A549 (cell line): ENCODE measurements around the gene IVD. TPM values are rescaled to one million over a fixed set of nuclear protein-coding genes. Genes with fewer than 3 reads are reported as not detected.

Source experiments
- ATAC-seq, 2 experiments: fragments of 200-7000 bp in 1 of 2; fragments of >200 bp in 1 of 2; cut with Nextera tagmentation in 1 of 2; cut with Tn5 transposase in 1 of 2; 3 replicates each; pipeline versions ENCODE4 v1.8.0 to v1.9.1; 2018 to 2020; ENCODE audit warnings: mild to moderate bottlenecking in 1 of 2, moderate library complexity in 1 of 2
- CTCF ChIA-PET: fragments of 300-600 bp; sonication (Branson Sonifier 250); formaldehyde crosslinking; extraction: SDS; loops from one replicate; lab custom pipeline; 2021; ENCODE audit warnings: antibody characterized with exemption, inconsistent platforms; lab: Yijun Ruan, JAX
- POLR2A ChIA-PET: fragments of 350-600 bp; formaldehyde crosslinking; extraction: SDS; loops from one replicate; lab custom pipeline; 2021; ENCODE audit warnings: antibody characterized with exemption, inconsistent platforms; lab: Yijun Ruan, JAX
- DNase-seq, 2 experiments: peaks; one replicate each; pipeline versions ENCODE4 v3.0.0 to v3.0.0-alpha.2; 2011 to 2016; ENCODE audit warnings: low read depth in 1 of 2, low spot score in 1 of 2
- FAIRE-seq: peaks from 2 replicates; lab custom pipeline; 2011; peaks lifted over from hg19 to GRCh38; lab: Jason Lieb, UNC
- H3K27ac ChIP-seq, 2 experiments: fragments of >200 bp; sonication (Bioruptor Twin); formaldehyde crosslinking; 3 replicates each; pipeline ENCODE4 v1.5.1; 2016 to 2017
- H3K4me1 ChIP-seq: fragments of >200 bp; sonication (Bioruptor Twin); formaldehyde crosslinking; 3 replicates; pipeline ENCODE4 v1.6.1; 2016
- H3K4me2 ChIP-seq: fragments of >200 bp; sonication (Bioruptor Twin); formaldehyde crosslinking; 3 replicates; pipeline ENCODE4 v1.6.1; 2016
- H3K4me3 ChIP-seq: fragments of >200 bp; sonication (Bioruptor Twin); formaldehyde crosslinking; 3 replicates; pipeline ENCODE4 v1.5.1; 2016
- H3K9me3 ChIP-seq: fragments of >200 bp; sonication (Bioruptor Twin); formaldehyde crosslinking; 3 replicates; pipeline ENCODE4 v1.6.1; 2016
- BHLHE40 ChIP-seq: IDR thresholded peaks from 2 replicates; pipeline ENCODE4 v1.6.1; 2012; ENCODE audit warnings: low read depth, low read length, inconsistent platforms
- CEBPB ChIP-seq, 2 experiments: fragments of >200 bp in 1 of 2; sonication (Bioruptor Twin) in 1 of 2; formaldehyde crosslinking in 1 of 2; IDR thresholded peaks; 2 replicates each; pipeline ENCODE4 v1.6.1; 2012 to 2016
- EHF ChIP-seq: fragments of 250-450 bp; sonication (Bioruptor Pico); IDR thresholded peaks from 2 replicates; pipeline ENCODE4 v1.5.0; 2020; ENCODE audit warnings: mild to moderate bottlenecking
- EHMT2 ChIP-seq: fragments of 200-600 bp; sonication (generic); IDR thresholded peaks from 2 replicates; pipeline ENCODE4 v1.6.1; 2016; ENCODE audit warnings: antibody characterized with exemption, low read depth, mild to moderate bottlenecking, moderate library complexity
- EP300 ChIP-seq, 2 experiments: fragments of >200 bp; sonication (Bioruptor Twin); formaldehyde crosslinking; IDR thresholded peaks; 2 replicates in 1 of 2; 3 replicates in 1 of 2; pipeline ENCODE4 v1.6.1; 2016 to 2017
- ESRRA ChIP-seq: fragments of 150-350 bp; IDR thresholded peaks from 2 replicates; pipeline ENCODE4 v1.6.1; 2014; ENCODE audit warnings: mild to moderate bottlenecking, low read length, borderline replicate concordance
- FOSB ChIP-seq: fragments of 250-450 bp; sonication (Bioruptor Pico); IDR thresholded peaks from 2 replicates; pipeline ENCODE4 v1.5.0; 2020; ENCODE audit warnings: mild to moderate bottlenecking, moderate library complexity
- FOXS1 ChIP-seq: fragments of 250-450 bp; sonication (Bioruptor Pico); IDR thresholded peaks from 2 replicates; pipeline ENCODE4 v1.5.0; 2020; ENCODE audit warnings: mild to moderate bottlenecking, moderate library complexity
- HDAC2 ChIP-seq: fragments of 200-600 bp; sonication (generic); IDR thresholded peaks from 2 replicates; pipeline ENCODE4 v1.6.1; 2016
- HEYL ChIP-seq: fragments of 250-450 bp; sonication (Bioruptor Pico); IDR thresholded peaks from 2 replicates; pipeline ENCODE4 v1.8.0; 2021; ENCODE audit warnings: mild to moderate bottlenecking, moderate library complexity
- HOXA7 ChIP-seq: fragments of 250-450 bp; sonication (Bioruptor Pico); IDR thresholded peaks from 2 replicates; pipeline ENCODE4 v1.5.0; 2020; ENCODE audit warnings: mild to moderate bottlenecking, moderate library complexity
- JUN ChIP-seq, 2 experiments: fragments of >200 bp; sonication (Bioruptor Twin); formaldehyde crosslinking; IDR thresholded peaks; 2 replicates in 1 of 2; 3 replicates in 1 of 2; pipeline ENCODE4 v1.6.1; 2016 to 2017
- KDM1A ChIP-seq: fragments of 200-600 bp; sonication (generic); IDR thresholded peaks from 2 replicates; pipeline ENCODE4 v1.6.1; 2016; ENCODE audit warnings: low read depth, mild to moderate bottlenecking
- KDM5A ChIP-seq: fragments of 200-600 bp; sonication (generic); IDR thresholded peaks from 2 replicates; pipeline ENCODE4 v1.6.1; 2016; ENCODE audit warnings: antibody characterized with exemption, mild to moderate bottlenecking
- MAFK ChIP-seq: fragments of 450-650 bp; IDR thresholded peaks from 2 replicates; pipeline ENCODE4 v1.6.1; 2014; ENCODE audit not compliant: partially characterized antibody
- MAZ ChIP-seq: fragments of 150-350 bp; IDR thresholded peaks from 2 replicates; pipeline ENCODE4 v1.6.1; 2014; ENCODE audit warnings: antibody characterized with exemption, low read depth, low read length, borderline replicate concordance
- NFE2L2 ChIP-seq: fragments of 150-350 bp; conservative IDR thresholded peaks from 2 replicates; pipeline ENCODE4 v1.6.1; 2014; ENCODE audit warnings: low read length
- NPAS2 ChIP-seq: fragments of 250-450 bp; sonication (Bioruptor Pico); IDR thresholded peaks from 2 replicates; pipeline ENCODE4 v1.8.0; 2022; ENCODE audit warnings: mild to moderate bottlenecking, moderate library complexity, borderline replicate concordance
- POLR2A ChIP-seq: IDR thresholded peaks from 2 replicates; pipeline ENCODE4 v1.6.1; 2012; ENCODE audit warnings: mild to moderate bottlenecking, low read length
- POLR2AphosphoS2 ChIP-seq: conservative IDR thresholded peaks from 2 replicates; pipeline ENCODE4 v1.6.1; 2012; ENCODE audit warnings: low read length, improper control_type of control experiment, inconsistent platforms
- RFX5 ChIP-seq: fragments of 450-650 bp; IDR thresholded peaks from 2 replicates; pipeline ENCODE4 v1.7.1; 2014; ENCODE audit warnings: antibody characterized with exemption, mild to moderate bottlenecking, moderate library complexity
- SMC3 ChIP-seq: fragments of >200 bp; sonication (Bioruptor Twin); formaldehyde crosslinking; IDR thresholded peaks from 3 replicates; pipeline ENCODE4 v1.6.1; 2018; ENCODE audit warnings: inconsistent platforms
- SREBF2 ChIP-seq: fragments of 450-650 bp; IDR thresholded peaks from 2 replicates; pipeline ENCODE4 v1.6.1; 2014; ENCODE audit warnings: mild to moderate bottlenecking, moderate library complexity
- ZC3H11A ChIP-seq: fragments of 450-650 bp; IDR thresholded peaks from 2 replicates; pipeline ENCODE4 v1.6.1; 2014; ENCODE audit warnings: antibody characterized with exemption, mild to moderate bottlenecking
- ZNF302 ChIP-seq: fragments of 250-450 bp; sonication (Bioruptor Pico); IDR thresholded peaks from 2 replicates; pipeline ENCODE4 v1.9.0; 2021; ENCODE audit warnings: inconsistent platforms, mild to moderate bottlenecking, moderate library complexity
- ZSCAN20 ChIP-seq: fragments of 250-450 bp; sonication (Bioruptor Pico); IDR thresholded peaks from 2 replicates; pipeline ENCODE4 v1.8.0; 2022; ENCODE audit warnings: mild to moderate bottlenecking, moderate library complexity
- WGBS: methylation state at CpG from one replicate; pipeline ENCODE4 v1.1.6; 2017; ENCODE audit errors: missing lambda C conversion rate; 5-methylcytosine and 5-hydroxymethylcytosine counted together
- polyA plus RNA-seq, 4 experiments: library from polyadenylated mRNA; depleted of rRNA in 3 of 4; stranded (reverse); fragments of >200 nt; fragmentation: RNase III in 1 of 4; extraction: RNeasy Plus Mini Kit Qiagen cat#74134 plus additional on column Dnase treatment in 1 of 4; gene quantifications; 2 replicates in 3 of 4; 3 replicates in 1 of 4; pipeline ENCODE4 v1.2.3, GENCODE V29; 2011 to 2017
- TF ChIP-seq, protein P1 (sequence below): IDR thresholded peaks from 2 replicates; pipeline ENCODE4 v1.6.1; 2012
- TF ChIP-seq, protein P2 (sequence below): fragments of 250-450 bp; sonication (Bioruptor Pico); IDR thresholded peaks from 2 replicates; pipeline ENCODE4 v1.5.0; 2020; ENCODE audit warnings: low read depth, mild to moderate bottlenecking, moderate library complexity
- TF ChIP-seq, protein P3 (sequence below): fragments of >200 bp; sonication (Bioruptor Twin); formaldehyde crosslinking; IDR thresholded peaks from 2 replicates; pipeline ENCODE4 v1.6.1; 2016

The IVD gene
- polyA plus RNA-seq, 2 of the 4 experiments (the other 2 are of a cell fraction), result 10.2 to 12.4 TPM

DNA sequence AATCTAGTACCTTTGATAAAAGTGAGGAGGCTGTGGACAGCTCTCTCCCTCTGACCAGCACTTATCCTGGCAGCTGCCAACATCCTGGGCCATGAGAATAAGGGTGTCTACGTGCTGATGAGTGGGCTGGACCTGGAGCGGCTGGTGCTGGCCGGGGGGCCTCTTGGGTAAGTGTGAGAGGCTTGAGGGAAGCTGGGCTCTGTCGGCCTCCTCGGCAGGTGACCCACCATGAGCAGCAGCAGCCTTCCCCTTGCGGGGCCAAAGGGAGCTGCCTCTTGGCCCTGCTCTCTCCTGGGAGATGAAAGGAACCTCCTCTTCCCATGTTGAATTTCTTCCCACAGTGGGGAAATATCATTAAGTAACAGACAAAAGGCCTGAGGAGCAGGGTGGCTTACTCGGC, 9.2 kb downstream of the IVD start:
- ChIA-PET POLR2A (no interaction called here), CTCF (interaction anchor here (1.2 to 5.2 kb wide), 3 partner anchors 26 to 71 kb away, joined by 3 to 27 read pairs (median 4); partner anchors contain the start of gene BAHD1)
- TF ChIP-seq JUN (IDR thresholded peaks at IDR 0.05) (no peak), MAZ (no peak), HOXA7 (CRISPR knock-in tag) (no peak), ESRRA (no peak), KDM1A (no peak), SMC3 (no peak), ZNF302 (CRISPR knock-in tag) (no peak), RFX5 (no peak), EHMT2 (no peak), NPAS2 (CRISPR knock-in tag) (no peak), FOSB (no peak)
- TF ChIP-seq, protein P1, sequence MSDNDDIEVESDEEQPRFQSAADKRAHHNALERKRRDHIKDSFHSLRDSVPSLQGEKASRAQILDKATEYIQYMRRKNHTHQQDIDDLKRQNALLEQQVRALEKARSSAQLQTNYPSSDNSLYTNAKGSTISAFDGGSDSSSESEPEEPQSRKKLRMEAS, result no peak
- no peak for DNase-seq
- FAIRE-seq, result no peak
- H3K4me2 ChIP-seq, result no peak overlapping the region
- no peak for ATAC-seq
- H3K4me1 ChIP-seq, result no peaks in the 10 kb centered on the region
- no peak overlapping the region for H3K27ac ChIP-seq
- no peak overlapping the region for H3K4me3 ChIP-seq
- H3K9me3 ChIP-seq, result no peaks in the 10 kb centered on the region
- WGBS, result 81% methylated on average over 4 of the region's 7 CpGs

DNA sequence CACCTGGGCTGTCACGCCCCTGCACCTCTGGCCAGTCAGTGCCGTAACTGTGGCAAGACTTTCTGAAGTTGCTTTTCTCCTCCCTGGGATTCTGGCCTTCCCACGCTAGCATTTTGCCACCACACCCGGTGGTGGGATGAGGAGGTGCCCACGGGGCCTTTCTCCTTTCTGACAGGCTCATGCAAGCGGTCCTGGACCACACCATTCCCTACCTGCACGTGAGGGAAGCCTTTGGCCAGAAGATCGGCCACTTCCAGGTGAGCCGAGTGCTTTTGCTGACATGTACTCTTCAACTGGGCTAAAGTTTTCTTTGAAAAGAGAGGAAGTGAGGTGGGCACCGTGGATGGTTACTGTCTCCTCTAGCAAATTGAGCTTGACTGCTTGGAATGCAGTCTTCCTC, 9.6 kb downstream of the IVD start:
- TF ChIP-seq NFE2L2 (no peak), POLR2AphosphoS2 (no peak), ESRRA (no peak), JUN (IDR thresholded peaks at IDR 0.05) (no peak), CEBPB (IDR thresholded peaks at IDR 0.05) (no peak), KDM5A (no peak), MAFK (no peak), HDAC2 (no peak), SREBF2 (no peak), HEYL (CRISPR knock-in tag) (no peak), FOXS1 (CRISPR knock-in tag) (no peak), EP300 (IDR thresholded peaks at IDR 0.05) (no peak)
- TF ChIP-seq, protein P2, sequence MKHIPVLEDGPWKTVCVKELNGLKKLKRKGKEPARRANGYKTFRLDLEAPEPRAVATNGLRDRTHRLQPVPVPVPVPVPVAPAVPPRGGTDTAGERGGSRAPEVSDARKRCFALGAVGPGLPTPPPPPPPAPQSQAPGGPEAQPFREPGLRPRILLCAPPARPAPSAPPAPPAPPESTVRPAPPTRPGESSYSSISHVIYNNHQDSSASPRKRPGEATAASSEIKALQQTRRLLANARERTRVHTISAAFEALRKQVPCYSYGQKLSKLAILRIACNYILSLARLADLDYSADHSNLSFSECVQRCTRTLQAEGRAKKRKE (CRISPR knock-in tag), result no peak
- no peaks in the 10 kb centered on the region for H3K9me3 ChIP-seq
- H3K27ac ChIP-seq, result no peak overlapping the region
- no peak for DNase-seq
- ChIA-PET POLR2A (no interaction called here), CTCF (interaction anchor here (1.2 to 1.7 kb wide), 2 partner anchors 25 to 42 kb away, joined by 3 to 4 read pairs; partner anchors contain the start of gene BAHD1)
- H3K4me1 ChIP-seq, result no peaks in the 10 kb centered on the region
- no peak overlapping the region for H3K4me3 ChIP-seq
- FAIRE-seq, result no peak
- WGBS, result 87% methylated on average over 8 of the region's 10 CpGs
- H3K4me2 ChIP-seq, result no peak overlapping the region
- ATAC-seq, result no peak

DNA sequence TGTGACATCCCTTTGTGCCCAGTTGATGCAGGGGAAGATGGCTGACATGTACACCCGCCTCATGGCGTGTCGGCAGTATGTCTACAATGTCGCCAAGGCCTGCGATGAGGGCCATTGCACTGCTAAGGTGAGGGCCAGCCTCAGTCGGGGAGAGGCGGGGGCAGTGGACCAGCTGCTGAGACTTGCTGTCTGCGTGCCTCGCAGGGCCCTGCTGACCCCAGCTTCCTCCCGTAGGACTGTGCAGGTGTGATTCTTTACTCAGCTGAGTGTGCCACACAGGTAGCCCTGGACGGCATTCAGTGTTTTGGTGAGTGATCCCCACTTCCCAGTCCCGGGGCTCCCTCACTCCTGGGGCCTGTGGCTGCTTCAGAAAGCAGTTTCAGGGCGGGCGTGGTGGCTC, 10.5 kb downstream of the IVD start:
- ChIA-PET POLR2A (no interaction called here), CTCF (interaction anchor here (1.7 to 2.4 kb wide), 2 partner anchors 24 to 48 kb away, joined by 4 to 11 read pairs; partner anchors contain the start of gene BAHD1)
- H3K27ac ChIP-seq, result no peak overlapping the region
- H3K4me1 ChIP-seq, result no peaks in the 10 kb centered on the region; the same call in 2 of the 3 replicates
- TF ChIP-seq ZC3H11A (no peak), ZNF302 (CRISPR knock-in tag) (no peak), HEYL (CRISPR knock-in tag) (no peak), BHLHE40 (no peak), POLR2A (no peak), MAZ (no peak), ZSCAN20 (CRISPR knock-in tag) (no peak), JUN (IDR thresholded peaks at IDR 0.05) (no peak), EHF (CRISPR knock-in tag) (no peak), NFE2L2 (no peak)
- TF ChIP-seq, protein P3, sequence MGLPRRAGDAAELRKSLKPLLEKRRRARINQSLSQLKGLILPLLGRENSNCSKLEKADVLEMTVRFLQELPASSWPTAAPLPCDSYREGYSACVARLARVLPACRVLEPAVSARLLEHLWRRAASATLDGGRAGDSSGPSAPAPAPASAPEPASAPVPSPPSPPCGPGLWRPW, result no peak
- FAIRE-seq (no peak), ATAC-seq (no peak), DNase-seq (no peak)
- H3K4me2 ChIP-seq, result no peak overlapping the region
- no peak overlapping the region for H3K4me3 ChIP-seq
- no CpG with 5 or more reads among the region's 14 CpGs for WGBS
- H3K9me3 ChIP-seq, result no peaks in the 10 kb centered on the region
